BE2C (cell line): ENCODE results near the gene NEK9.
"Not testable (repeated sequence)": the region's sequence is repeated elsewhere in the genome, so short reads cannot be mapped to it uniquely, and the experiment has no call there.

Source experiments
- DNase-seq: peaks from one replicate; pipeline ENCODE4 v3.0.0-alpha.2; 2020
- H3K27me3 ChIP-seq: fragments of 250-450 bp; sonication (Bioruptor Pico); 2 replicates; pipeline ENCODE4 v1.5.1; 2020; ENCODE audit warnings: mild to moderate bottlenecking
- H3K36me3 ChIP-seq: fragments of 250-450 bp; sonication (Bioruptor Pico); 2 replicates; pipeline ENCODE4 v1.5.1; 2020; ENCODE audit warnings: mild to moderate bottlenecking
- H3K4me1 ChIP-seq: fragments of 250-450 bp; sonication (Bioruptor Pico); 2 replicates; pipeline ENCODE4 v1.5.1; 2020
- H3K4me3 ChIP-seq: 2 replicates; pipeline ENCODE4 v1.5.1; 2011; ENCODE audit warnings: low read depth, low read length
- H3K9me3 ChIP-seq: fragments of 250-450 bp; sonication (Bioruptor Pico); 2 replicates; pipeline ENCODE4 v1.5.1; 2020
- CTCF ChIP-seq: IDR thresholded peaks from 2 replicates; pipeline ENCODE4 v1.5.1; 2012; ENCODE audit warnings: mild to moderate bottlenecking, low read depth, low read length

Gene NEK9

GRCh38 chr14:75069811-75070145, 57.1 kb downstream of the NEK9 start:
- H3K9me3 ChIP-seq: no peaks in the 10 kb centered on the region
- DNase-seq: no peak
- no peaks in the 10 kb centered on the region for H3K27me3 ChIP-seq
- peak overlapping the region; percentile 80 for H3K4me3 ChIP-seq
- H3K4me1 ChIP-seq: peaks cover 3% of the 10 kb centered on the region
- no peak for TF ChIP-seq CTCF
- H3K36me3 ChIP-seq: no peaks in the 10 kb centered on the region

- no peak for TF ChIP-seq CTCF
- no peaks in the 10 kb centered on the region for H3K27me3 ChIP-seq
- peaks cover 3% of the 10 kb centered on the region for H3K4me1 ChIP-seq
- no peaks in the 10 kb centered on the region for H3K9me3 ChIP-seq
- H3K36me3 ChIP-seq: no peaks in the 10 kb centered on the region
- H3K4me3 ChIP-seq: peak within 1 kb of the TSS; percentile 80
- DNase-seq: peak; percentile 95
Measured at GRCh38 chr14:75069121-75069810, 57.6 kb downstream of the NEK9 start, which contains the start of gene ZC2HC1C. Gene ZC2HC1C, plus strand, starts transcription at chr14:75069641. Its CDS starts 933 bp downstream, at chr14:75070574.

DNA sequence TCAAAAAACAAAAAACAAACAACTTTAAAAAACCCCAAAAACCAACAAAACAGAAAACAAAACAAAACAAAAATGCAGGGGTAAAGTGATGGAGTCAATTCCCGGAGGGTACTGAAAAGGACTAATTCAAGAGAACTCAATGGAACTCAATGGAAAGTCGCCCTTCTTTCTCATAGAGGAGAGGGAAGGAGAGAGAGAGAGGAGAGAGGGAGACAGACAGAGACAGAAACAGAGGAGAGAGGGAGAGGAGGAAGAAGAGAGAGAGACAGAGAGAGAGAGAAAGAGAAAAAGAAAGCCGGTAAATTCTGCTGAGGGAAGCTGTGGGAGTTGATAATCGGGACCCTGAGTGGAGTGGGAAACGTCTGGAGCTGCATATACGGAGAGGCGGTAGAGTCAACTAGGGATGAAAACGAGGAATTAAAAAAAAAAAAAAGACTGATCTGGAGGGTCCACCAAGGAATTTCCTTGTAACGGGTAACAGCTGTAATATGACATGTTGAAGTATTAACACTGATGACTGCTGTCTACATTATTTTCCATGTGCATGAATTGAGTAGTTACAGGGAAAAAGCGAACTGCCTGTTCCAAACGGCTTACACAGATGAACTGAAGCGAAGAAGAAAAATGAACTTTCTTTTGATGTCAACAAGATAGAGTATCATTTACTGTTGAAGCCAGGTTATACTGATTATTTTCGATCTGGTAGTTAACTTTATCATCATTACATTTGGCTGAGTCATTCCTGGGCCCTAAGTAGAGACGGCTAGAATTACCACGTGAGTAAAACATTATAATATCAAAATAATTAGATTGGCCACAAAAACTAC, 58.3 kb downstream of the NEK9 start:
- no peaks in the 10 kb centered on the region for H3K9me3 ChIP-seq
- no peaks in the 10 kb centered on the region for H3K27me3 ChIP-seq
- H3K4me1 ChIP-seq: peaks cover 3% of the 10 kb centered on the region
- TF ChIP-seq CTCF: no peak
- H3K4me3 ChIP-seq: peak overlapping the region; percentile 80
- no peak for DNase-seq
- H3K36me3 ChIP-seq: no peaks in the 10 kb centered on the region

DNA sequence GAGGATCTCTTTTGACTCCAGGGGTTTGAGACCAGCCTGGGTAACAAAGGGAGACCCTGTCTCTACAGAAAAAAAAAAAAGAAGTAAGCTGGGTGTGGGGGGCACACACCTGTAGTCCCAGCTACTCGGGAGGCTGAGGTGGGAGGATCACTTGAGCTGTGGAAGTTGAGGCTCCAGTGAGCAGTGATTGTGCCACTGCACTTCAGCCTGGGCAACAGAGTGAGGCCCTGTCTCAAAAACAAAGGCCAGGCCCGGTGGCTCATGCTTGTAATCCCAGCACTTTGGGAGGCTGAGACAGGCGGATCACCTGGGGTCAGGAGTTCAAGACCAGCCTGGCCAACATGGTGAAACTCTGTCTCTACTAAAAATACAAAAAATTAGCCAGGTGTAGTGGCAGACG, 59.1 kb downstream of the NEK9 start:
- H3K4me1 ChIP-seq, DNase-seq, H3K9me3 ChIP-seq, H3K36me3 ChIP-seq, H3K27me3 ChIP-seq: not testable (repeated sequence)
- peak overlapping the region; percentile 80 for H3K4me3 ChIP-seq

DNA sequence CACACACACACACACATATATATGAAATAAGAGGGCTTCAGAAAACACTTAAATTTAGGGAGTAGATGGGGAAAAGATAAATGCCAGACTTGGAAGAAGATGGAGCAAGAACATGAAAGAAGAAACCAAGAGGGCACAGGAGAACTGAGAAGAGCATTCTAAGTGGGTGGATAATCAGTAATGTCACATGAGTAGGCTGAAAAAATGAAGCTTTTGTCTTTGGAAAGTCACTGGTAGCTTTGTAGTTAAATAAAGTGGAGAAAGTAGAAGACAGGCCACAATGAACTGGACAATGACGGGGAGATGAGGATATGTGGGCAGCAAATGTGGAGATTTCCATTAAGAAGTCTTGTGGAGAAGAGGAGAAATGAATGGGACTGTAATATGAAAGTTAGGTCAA, 59.6 kb downstream of the NEK9 start:
- Histone ChIP-seq H3K9me3 (no peaks in the 10 kb centered on the region), H3K36me3 (no peaks in the 10 kb centered on the region), H3K4me1 (peaks cover 3% of the 10 kb centered on the region), H3K4me3 (no peak overlapping the region), H3K27me3 (no peaks in the 10 kb centered on the region)
- no peak for DNase-seq
- TF ChIP-seq CTCF: no peak

- Histone ChIP-seq H3K4me1 (peaks cover 3% of the 10 kb centered on the region), H3K36me3 (no peaks in the 10 kb centered on the region; the same call in 1 of the 2 replicates), H3K9me3 (no peaks in the 10 kb centered on the region), H3K4me3 (no peak overlapping the region), H3K27me3 (no peaks in the 10 kb centered on the region)
- TF ChIP-seq CTCF: no peak
- DNase-seq: no peak
Measured at GRCh38 chr14:75066691-75067090, 60.2 kb downstream of the NEK9 start.
